ENCODE data around the gene ADAD2. TPM values are rescaled to one million over a fixed set of nuclear protein-coding genes. Genes with fewer than 3 reads are reported as not detected.
A peak's percentile ranks its signal among the peaks of the same experiment; 100 is the strongest.
"Not testable (repeated sequence)": the region's sequence is repeated elsewhere in the genome, so short reads cannot be mapped to it uniquely, and the experiment has no call there.

The ADAD2 gene
- total RNA-seq, 1 donor = under 0.01 TPM

GRCh38 chr16:84199861-84200260 lies 8.9 kb downstream of the ADAD2 start:
- H3K9me3 ChIP-seq (ENCODE audit: low read depth, low read length) = no peaks in the 10 kb centered on the region
- H3K4me2 ChIP-seq (ENCODE audit: insufficient read depth, low read length) = no peak overlapping the region
- DNase-seq (ENCODE audit: insufficient read length, low spot score, missing footprints) = peak; percentile 76
- H3K27me3 ChIP-seq (ENCODE audit: insufficient read depth, low read length) = peaks cover 11% of the 10 kb centered on the region
- no peak for TF ChIP-seq CTCF (IDR thresholded peaks at IDR 0.05; ENCODE audit: extremely low read depth, low read depth, low read length)
- no peak overlapping the region for H3K4me3 ChIP-seq (ENCODE audit: insufficient read depth, low read length)
- no peaks in the 10 kb centered on the region for H3K36me3 ChIP-seq (ENCODE audit: insufficient read depth, low read length)
- H4K20me1 ChIP-seq (ENCODE audit: insufficient read depth, low read length) = no peaks in the 10 kb centered on the region
- peak overlapping the region; percentile 15 for H2AFZ ChIP-seq (ENCODE audit: low read length)
- H3K27ac ChIP-seq (ENCODE audit: low read depth, low read length) = no peak overlapping the region
- no peaks in the 10 kb centered on the region for H3K79me2 ChIP-seq (ENCODE audit: insufficient read depth, low read length)
- H3K4me1 ChIP-seq (ENCODE audit: insufficient read depth, low read length) = peaks cover 5% of the 10 kb centered on the region

GRCh38 chr16:84204551-84204950 lies 13.6 kb downstream of the ADAD2 start:
- not testable (repeated sequence) for H4K20me1 ChIP-seq (ENCODE audit: insufficient read depth, low read length); H2AFZ ChIP-seq (ENCODE audit: low read length); H3K79me2 ChIP-seq (ENCODE audit: insufficient read depth, low read length); H3K9me3 ChIP-seq (ENCODE audit: low read depth, low read length); H3K4me2 ChIP-seq (ENCODE audit: insufficient read depth, low read length); DNase-seq (ENCODE audit: insufficient read length, low spot score, missing footprints); H3K4me1 ChIP-seq (ENCODE audit: insufficient read depth, low read length); H3K4me3 ChIP-seq (ENCODE audit: insufficient read depth, low read length); H3K36me3 ChIP-seq (ENCODE audit: insufficient read depth, low read length); H3K27ac ChIP-seq (ENCODE audit: low read depth, low read length)
- H3K27me3 ChIP-seq (ENCODE audit: insufficient read depth, low read length) = peaks cover 15% of the 10 kb centered on the region

GRCh38 chr16:84205123-84205522 lies 14.2 kb downstream of the ADAD2 start:
- H3K4me1 ChIP-seq (ENCODE audit: insufficient read depth, low read length); H2AFZ ChIP-seq (ENCODE audit: low read length); H3K9me3 ChIP-seq (ENCODE audit: low read depth, low read length); H4K20me1 ChIP-seq (ENCODE audit: insufficient read depth, low read length); H3K4me3 ChIP-seq (ENCODE audit: insufficient read depth, low read length); H3K36me3 ChIP-seq (ENCODE audit: insufficient read depth, low read length); H3K79me2 ChIP-seq (ENCODE audit: insufficient read depth, low read length); H3K27ac ChIP-seq (ENCODE audit: low read depth, low read length); H3K4me2 ChIP-seq (ENCODE audit: insufficient read depth, low read length): not testable (repeated sequence)
- peak; percentile 89 for DNase-seq (ENCODE audit: insufficient read length, low spot score, missing footprints)
- H3K27me3 ChIP-seq (ENCODE audit: insufficient read depth, low read length) = peaks cover 10% of the 10 kb centered on the region

GRCh38 chr16:84205976-84206691 lies 15.2 kb downstream of the ADAD2 start:
- Histone ChIP-seq H3K36me3 (ENCODE audit: insufficient read depth, low read length) (no peaks in the 10 kb centered on the region), H3K4me1 (ENCODE audit: insufficient read depth, low read length) (no peaks in the 10 kb centered on the region), H3K4me2 (ENCODE audit: insufficient read depth, low read length) (no peak overlapping the region), H3K27me3 (ENCODE audit: insufficient read depth, low read length) (peaks cover 10% of the 10 kb centered on the region), H3K79me2 (ENCODE audit: insufficient read depth, low read length) (no peaks in the 10 kb centered on the region), H3K27ac (ENCODE audit: low read depth, low read length) (no peak overlapping the region), H4K20me1 (ENCODE audit: insufficient read depth, low read length) (no peaks in the 10 kb centered on the region), H2AFZ (ENCODE audit: low read length) (no peak overlapping the region), H3K4me3 (ENCODE audit: insufficient read depth, low read length) (no peak overlapping the region), H3K9me3 (ENCODE audit: low read depth, low read length) (no peaks in the 10 kb centered on the region)
- TF ChIP-seq CTCF (IDR thresholded peaks at IDR 0.05; ENCODE audit: extremely low read depth, low read depth, low read length) = no peak
- DNase-seq (ENCODE audit: insufficient read length, low spot score, missing footprints) = peak; percentile 36

- no peaks in the 10 kb centered on the region for H4K20me1 ChIP-seq (ENCODE audit: insufficient read depth, low read length)
- no peak overlapping the region for H3K27ac ChIP-seq (ENCODE audit: low read depth, low read length)
- no peak for TF ChIP-seq CTCF (IDR thresholded peaks at IDR 0.05; ENCODE audit: extremely low read depth, low read depth, low read length)
- H3K36me3 ChIP-seq (ENCODE audit: insufficient read depth, low read length) = no peaks in the 10 kb centered on the region
- no peak overlapping the region for H2AFZ ChIP-seq (ENCODE audit: low read length)
- no peaks in the 10 kb centered on the region for H3K4me1 ChIP-seq (ENCODE audit: insufficient read depth, low read length)
- H3K4me2 ChIP-seq (ENCODE audit: insufficient read depth, low read length) = no peak overlapping the region
- DNase-seq (ENCODE audit: insufficient read length, low spot score, missing footprints) = peak; percentile 77
- H3K79me2 ChIP-seq (ENCODE audit: insufficient read depth, low read length) = no peaks in the 10 kb centered on the region
- no peak overlapping the region for H3K4me3 ChIP-seq (ENCODE audit: insufficient read depth, low read length)
- H3K9me3 ChIP-seq (ENCODE audit: low read depth, low read length) = no peaks in the 10 kb centered on the region
- peaks cover 11% of the 10 kb centered on the region for H3K27me3 ChIP-seq (ENCODE audit: insufficient read depth, low read length)
Measured at GRCh38 chr16:84207251-84207650, 16.3 kb downstream of the ADAD2 start.

Data from osteoblast (primary cell).